Stimulated activated CD4-positive, alpha-beta T cell treated with anti-CD3 and anti-CD28 coated beads, Interleukin-1b, Interleukin-23, amount 100 ng/mL, for 48 hours (primary cell): ENCODE results near the gene CD58.
"Not testable (repeated sequence)": the region's sequence is repeated elsewhere in the genome, so short reads cannot be mapped to it uniquely, and the experiment has no call there.

ENCODE experiments used
- DNase-seq: peaks from one replicate; pipeline ENCODE4 v3.0.0-alpha.2; 2020

Gene CD58

DNA sequence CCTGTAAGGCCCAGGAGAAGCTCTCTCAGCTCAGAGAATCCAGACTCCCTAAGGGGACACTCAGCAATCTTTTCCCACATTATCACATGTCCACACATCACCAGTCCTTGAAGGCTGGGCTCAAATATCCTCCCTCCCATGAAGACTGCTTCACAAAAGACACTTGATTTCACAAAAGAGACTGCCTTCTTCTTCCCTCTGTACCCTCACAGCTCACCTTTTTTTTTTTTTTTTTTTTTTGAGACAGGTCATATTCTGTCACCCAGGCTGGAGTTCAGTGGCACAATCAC, 1.5 kb downstream of the CD58 start:
- DNase-seq, result no peak

DNA sequence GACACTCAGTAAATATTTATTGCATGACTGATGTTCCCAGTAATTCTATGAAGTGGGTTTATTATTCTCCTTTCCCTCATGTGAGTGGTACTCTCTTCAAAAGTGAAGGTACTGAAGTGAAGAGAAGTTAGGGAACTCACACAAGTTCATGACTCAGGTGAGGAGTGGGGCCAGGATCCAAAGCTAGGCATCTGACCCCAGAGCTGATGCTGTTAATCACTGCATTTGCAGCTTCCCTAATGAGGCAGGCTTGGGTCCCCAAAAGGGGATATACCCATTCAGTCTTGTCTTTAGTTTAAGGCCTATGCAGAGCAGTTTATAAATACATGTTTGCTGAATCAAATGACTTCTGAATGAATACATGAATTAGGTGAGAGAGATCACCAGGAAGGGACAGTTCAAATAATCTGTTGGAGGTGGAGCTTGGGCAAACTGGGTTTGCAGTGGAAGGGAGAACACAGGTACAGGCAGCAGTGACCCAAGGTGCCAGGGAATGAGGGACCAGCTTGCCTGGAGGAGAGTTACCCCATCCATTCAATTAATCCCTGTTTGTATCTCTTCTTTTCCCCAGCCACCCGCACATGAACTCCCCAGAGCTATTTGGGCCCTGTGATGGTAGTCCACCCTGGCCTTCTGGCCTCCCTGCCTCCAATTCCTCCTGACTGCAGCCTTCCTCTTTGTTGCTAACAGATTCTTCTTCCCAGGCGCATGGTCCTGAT, 2.0 kb downstream of the CD58 start:
- DNase-seq, result no peak

DNA sequence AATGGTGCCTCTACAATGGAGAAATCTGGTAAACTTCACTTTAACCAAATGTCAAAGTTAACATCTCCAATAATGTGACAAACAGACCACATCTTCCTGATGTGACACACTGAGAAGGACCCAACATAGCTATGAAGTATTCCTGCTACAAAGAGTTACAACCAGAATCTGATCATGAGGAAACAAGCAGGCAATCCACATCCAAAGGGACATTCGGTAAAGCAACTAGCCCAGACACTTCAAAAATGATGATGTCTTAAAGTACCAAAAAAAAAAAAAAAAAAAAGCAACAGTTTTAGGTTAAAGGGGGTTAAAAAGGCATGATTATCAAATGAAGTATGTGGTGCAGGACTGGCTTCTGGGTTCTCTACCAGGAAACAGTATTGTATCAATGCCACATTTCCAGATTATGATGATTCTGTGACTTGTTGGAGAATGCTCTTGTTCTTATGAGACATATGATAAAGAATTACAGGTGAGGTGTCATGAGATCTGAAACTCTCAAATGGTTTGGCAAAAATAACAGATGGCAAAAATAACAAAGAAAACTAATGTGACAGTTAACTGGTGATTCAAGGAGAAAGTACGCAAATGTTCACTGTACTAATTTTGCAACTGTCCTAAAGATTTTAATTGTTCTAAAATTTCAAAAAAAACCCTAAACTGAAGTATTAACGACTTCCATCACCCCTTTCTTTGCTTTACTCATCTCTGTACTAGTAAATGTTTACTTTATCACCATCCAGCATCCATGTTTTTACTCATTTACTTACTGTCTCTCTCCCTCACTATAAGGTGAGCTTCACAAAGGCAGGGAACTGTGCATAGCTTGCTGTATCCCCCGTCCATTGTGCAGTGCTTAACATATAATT, 2.8 kb downstream of the CD58 start:
- DNase-seq, result no peak

DNA sequence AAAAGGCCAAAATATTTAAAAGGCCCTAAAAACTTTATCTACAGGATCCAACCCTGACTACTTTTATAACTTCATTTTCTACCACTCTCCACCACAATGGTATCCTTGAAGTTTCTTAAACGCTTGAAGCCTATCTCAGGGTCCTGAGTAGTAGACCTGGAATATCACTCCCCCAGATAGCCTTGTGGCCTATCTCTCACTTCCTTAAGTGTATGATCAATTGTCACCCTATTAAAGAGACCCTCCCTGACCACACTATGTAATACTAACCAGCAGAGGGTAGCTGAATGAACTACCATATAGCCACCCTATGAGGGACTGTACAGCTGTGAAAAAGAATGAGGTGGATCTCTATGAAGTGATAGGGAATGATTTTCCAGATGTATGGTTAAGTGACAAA, 5.6 kb downstream of the CD58 start:
- no peak for DNase-seq

DNA sequence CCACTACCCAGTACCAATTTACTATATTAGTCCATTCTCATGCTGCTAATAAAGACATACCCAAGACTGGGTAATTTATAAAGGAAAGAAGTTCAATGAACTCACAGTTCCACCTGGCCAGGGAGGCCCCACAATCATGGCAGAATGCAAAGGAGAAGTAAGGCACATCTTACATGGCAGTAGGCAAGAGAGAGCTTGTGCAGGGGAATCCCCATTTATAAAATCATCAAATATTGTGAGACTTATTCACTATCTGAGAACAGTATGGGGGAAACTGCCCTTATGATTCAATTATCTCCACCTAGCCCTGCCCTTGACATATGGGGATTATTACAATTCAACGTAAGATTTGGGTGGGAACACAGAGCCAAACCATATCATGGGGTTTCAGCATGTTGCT, 6.4 kb downstream of the CD58 start:
- DNase-seq, result no peak

DNA sequence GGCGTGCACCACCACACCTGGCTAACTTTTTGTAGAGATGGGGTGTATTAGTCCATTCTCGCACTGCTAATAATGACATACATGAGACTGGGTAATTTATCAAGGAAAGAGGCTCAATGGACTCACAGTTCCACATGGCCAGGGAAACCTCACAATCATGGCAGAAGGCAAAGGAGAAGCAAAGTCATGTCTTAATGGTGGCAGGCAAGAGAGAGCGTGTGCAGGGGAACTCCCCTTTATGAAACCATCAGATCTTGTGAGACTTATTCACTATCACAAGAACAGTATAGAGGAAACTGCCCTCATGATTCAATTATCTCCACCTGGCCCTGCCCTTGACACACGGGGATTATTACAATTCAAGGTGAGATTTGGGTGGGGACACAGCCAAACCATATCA, 8.4 kb downstream of the CD58 start:
- DNase-seq, result not testable (repeated sequence)

DNA sequence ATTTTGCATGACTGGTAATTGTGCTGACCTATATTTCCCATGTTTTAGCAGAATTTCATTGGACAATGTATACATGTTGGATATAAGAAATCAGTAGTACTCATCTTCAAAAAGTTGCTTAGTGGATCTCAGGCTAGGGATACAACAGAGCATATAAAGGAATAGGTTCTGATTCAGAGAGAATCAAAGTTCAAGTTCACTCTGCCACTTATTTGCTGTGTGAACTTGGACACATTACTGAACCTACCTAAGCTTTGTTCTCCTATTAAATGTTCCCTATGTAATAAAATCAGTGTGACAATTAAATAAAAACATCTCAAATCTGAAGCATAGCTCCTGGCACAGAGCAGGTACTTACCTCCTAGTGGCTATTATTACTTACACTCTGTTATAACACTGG, 9.3 kb downstream of the CD58 start:
- no peak for DNase-seq

DNA sequence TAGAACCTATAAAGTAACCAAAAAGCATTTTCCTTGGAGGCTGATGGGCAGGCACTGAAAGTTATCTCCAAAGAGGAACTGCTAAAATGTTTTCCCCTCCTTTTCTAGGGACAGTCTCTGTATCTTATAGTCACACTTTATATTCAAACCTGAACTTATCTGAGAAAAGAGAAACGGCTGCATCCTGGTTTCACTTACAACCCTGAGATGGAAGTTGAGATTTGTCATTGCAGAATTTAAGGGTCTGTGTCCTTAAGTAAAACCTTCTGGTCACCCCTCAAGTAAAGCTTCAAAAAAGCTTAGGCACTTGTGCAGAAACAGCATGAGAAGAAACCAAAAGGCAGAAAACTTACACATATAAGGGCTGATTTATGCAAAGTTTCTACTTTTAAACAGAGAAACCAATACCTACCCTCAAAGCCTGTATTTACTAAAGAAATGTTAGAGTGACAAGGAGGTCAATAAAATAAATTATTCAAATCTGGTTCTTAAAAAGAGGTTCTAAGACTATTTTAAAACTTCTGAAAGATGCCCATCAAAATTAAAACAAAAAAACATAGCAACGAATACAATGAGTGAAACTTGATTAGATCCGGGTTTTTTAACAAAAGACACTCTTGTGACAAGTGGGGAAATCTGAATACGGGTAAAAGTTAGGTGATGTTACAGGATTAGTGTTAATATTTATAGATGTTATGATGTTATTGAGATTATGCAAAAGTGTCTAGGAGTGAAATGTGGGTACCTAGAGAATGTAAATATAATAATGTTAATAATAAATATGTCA, 9.9 kb downstream of the CD58 start:
- no peak for DNase-seq

DNA sequence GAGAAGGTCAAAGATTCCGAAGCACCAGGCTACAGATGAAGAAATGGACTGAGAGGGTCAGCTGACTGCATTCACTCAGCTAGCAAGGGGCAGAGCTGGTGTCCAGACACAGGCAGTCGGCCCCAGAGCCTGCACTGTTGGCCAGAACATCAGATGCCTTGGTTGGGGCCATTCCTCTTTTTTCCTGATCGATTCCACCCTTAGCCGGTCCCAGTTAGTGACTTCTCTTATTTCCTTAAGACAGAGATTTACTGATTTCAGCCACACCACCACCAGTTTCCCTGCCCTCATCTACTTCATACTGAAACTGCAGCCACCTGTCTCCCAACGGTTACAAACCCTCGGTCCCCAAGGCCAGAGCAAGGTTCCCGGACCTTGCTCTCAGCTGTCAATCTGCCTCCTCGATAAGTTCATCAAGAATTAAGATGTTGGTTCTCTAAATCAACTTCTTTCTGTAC, 11.5 kb downstream of the CD58 start:
- DNase-seq, result no peak

DNA sequence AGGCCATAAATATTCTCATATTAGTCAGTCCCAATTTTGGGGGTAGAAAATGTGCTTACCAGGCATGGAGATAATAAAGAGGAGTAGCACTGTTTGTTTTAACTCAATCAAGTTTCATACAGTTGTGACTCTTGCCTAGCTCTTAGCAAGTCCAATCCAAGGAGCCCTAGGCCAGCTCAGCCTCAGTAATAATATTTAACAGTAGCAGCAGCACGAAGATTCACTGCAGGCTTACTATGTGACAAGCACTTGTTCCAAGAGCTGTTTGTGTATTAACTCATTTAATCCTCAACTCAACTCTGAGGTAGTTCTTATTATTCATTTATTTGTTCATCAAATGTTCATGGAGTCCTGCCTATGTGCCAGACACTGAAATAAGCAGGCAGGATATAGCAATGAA, 12.3 kb downstream of the CD58 start:
- no peak for DNase-seq

DNA sequence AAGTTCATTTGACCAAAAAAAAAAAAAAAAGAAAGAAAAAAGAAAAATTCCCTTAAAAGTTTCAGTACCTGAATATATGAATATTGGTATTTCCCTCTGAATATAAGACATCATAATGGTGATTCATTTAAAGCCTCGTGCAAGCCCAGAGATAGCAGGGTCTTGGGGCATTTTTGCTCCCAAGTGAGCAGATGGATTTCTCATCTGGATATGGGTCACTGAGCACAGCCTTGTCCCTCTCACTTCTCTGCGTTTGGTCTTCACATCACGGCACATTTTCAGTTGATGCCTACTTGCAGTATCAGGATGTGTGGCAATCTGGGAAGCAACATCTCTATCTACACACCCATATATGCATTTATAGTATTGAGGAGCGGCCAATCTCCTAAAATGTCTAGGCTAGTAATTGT, 12.7 kb downstream of the CD58 start:
- no peak for DNase-seq

DNA sequence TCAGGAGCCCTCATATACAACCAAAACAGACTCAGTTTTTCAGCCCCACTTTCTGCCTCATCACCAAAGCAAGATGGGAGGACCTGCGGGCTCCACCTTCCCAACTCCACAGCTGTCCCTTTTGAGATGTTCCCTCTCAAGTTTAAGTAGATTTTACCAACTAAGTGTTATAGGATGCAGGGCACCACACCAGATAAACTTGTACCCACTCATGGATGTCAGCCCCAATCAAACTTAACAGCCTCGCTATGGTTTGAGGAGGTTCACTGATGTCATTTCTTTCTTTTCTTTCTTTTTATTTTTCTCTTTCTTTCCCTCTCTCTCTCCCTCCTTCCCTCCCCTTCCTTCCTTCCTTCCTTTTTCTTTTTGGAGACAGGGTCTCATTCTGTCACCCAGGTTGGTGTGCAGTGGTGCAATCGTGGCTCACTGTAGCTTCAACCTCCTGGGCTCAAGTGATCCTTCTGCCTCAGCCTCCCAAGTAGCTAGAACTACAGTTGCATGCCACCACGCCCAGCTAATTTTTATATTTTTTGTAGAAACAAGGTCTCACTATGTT, 13.4 kb downstream of the CD58 start:
- DNase-seq, result no peak

DNA sequence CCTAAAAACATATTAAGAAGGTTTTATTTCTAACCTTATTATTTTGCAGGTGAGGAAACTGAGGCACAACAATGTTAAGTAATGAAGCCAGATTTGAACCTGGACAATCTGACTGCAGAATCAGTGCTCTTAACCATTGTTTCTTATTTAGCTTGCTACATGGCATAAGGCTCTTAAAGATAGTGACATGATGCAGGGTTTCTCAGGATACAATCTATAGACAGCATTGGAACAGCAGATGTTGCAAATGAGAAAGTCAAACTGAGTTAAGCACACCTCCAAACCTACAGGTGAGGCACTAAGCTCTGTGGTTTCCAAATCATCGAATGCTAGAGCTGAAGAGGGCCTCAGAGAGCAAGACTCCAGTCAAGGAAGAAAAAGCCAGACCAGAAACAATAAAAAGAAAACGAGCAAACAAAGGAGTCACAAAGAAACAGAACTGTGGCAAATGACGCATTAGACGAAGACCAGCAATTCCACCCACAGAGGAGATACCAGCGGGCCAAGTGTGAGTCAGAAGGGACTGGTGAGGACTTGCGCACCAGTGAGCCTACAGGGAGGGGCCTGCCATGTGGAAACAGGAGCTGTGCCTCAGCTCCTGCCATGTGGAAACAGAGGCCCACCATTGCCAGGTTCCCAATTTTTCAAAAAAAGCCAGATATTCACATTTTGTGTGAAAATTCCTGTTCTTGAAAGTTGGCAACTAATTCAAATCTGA, 14.4 kb downstream of the CD58 start:
- peak; percentile 88 for DNase-seq

DNA sequence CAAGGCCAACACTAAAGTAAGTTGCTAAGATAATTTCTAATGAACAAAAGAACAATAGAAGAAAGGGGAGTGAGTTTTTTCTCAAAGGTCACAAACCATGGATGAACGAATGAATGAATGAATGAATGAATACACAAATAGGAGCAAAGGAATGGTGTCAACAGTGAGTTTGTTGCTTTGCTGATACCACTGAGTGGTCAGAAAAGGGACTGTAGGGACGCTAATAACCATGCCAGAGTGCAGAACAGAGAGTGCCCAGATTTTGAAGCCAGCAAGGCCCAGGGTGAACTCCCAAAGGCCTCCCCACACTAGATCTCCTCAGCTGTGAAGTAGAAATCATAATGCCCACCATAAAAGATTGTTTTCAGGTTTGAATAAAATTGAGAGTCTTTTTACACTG, 15.9 kb downstream of the CD58 start:
- DNase-seq, result no peak

DNA sequence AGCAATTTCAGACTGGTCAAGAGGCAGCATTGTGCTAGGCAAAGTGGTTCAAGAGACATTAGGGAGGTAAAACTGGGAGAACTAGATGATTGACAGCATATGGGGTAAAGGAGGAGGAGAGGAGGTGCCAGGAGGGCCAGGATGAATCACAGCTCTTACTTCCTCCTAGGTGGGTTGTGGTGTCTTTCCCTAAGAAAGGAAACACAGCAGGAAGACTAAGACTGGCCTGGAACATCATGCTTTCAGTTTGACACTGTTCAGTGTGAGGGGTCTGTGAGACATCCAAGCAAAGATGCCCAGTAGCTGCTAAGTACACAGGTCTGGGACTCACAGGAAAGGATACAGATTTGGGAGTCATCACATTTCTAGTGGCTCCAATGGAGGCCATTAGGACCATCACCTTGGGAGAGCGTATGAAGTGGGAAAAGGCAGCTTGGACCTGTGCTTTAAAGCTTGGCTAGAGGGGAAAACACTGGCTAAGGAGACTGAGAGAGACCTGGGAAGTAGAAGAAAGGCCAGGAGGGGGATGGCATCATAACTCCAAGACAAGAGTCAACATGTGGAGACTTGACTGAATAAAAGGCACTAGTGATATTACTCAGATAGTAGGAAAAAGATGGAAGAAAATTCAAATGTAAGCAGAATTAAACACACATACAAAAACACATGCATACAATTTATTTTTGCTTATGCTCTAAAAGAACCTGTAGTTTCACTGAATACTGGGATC, 17.3 kb downstream of the CD58 start:
- no peak for DNase-seq

DNA sequence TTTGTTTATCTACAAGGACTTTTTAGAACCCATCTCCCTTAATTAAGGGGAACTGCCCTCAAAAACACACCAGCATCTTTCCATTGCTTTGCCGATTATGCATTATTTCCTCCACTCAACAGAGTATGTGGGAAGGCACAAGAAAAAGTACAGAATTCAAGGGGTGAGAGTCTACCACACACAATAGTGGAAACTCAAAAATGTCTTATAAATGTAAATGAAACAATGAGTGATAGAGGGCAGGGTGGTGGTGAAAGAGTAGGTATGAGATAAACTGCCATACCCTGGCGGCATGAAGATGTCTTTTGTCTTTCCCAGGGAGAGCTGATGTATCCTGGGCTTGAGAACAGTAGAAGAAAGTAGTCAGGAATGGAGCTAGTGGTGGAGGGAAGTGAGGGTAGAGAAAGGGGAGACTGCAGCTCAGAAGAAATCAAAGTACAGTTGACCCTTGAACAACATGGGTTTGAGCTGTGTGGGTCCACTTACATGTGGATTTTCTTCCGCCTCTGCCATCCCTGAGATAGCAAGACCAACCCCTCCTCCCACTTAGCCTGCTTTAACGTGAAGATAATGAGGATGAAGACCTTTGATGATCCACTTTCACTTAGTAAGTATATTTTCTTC, 24.4 kb downstream of the CD58 start:
- no peak for DNase-seq

DNA sequence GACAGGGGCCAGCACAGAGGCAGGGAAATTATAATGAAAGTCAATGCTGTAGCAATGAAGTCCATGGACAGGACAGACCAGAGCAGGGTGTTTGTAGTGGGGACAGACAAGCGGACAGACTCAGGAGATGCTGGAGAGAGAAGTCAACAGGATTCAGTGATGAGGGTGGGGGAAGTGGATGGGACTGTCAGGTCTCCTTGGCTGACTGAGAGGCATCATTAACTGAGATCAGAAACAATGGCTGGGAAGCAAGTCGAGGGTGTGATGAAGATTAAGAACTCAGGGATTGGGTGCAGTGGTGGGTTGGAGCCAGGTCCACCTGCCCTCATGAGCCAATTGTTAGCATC, 25.5 kb downstream of the CD58 start:
- DNase-seq, result no peak

DNA sequence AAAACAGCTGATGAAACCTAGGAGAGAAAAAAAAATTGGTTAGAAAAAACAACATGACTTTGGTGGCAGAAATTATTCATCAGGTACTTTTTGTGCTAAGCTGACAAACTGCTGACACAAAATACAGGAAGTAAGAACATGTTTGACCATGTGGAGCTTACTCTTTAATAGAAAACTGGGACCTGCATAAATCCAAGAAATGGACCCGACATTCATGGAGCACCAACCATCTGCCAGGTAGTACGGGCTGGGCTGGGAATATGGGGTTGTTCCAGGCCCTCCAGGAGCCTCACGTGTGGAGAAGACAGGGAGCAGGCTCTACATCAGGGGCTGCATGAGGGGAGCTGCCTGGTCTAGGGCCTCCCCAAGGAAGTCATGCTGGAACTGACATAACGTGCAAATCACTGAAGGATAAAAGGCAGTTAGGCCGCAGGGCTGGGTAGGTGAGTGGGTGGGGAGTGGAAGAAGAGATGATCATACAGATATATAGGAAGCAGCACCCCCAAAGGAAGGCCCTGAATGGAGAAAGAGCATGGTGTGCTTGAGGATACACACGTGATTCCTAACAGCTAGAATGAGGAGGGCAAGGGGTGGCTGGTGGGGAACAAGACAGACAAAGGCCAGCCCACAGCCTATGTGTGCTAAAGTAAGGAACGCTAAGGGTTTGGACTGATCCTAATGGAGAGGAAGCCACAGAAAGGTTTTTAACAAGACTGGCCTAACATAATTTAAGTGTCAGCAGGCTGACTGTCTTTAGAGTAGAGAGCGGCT, 26.1 kb downstream of the CD58 start:
- peak; percentile 35 for DNase-seq

DNA sequence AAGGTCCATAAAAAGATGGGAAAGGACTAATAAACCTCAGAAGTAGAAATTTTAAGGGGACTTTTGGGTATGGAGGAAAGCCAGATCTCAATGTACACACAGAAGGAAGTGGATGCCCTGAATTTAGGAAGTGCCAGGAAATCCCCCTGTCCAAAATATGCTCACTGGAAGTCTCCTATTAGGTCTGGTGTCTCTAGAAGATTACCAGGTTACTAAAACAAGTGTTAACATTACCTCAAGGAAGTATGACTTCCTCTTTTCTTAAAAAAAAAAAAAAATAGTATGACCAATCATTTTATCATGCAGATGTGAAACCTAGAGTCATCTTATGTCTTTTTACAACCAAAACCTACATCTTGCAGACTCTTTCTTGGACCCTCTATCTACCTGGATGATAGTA, 30.7 kb downstream of the CD58 start:
- no peak for DNase-seq

DNA sequence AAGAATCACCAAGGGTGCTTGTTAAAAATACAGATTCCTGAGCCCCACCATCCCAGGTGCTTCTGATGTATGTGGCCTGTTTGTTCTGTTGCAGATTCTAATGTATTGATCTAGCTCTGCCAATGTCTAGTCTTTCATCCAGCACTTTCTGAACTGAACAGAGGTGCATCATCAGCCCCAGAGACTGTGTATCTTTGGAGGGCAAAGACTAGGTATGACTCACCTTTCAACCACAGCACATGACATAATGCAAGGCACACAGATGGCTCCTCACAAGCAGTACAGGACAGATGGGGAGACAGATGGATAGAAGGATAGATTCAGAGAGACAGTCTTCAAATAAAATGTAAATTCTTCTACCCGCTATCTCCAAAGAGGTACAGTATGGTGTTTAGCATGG, 32.3 kb downstream of the CD58 start:
- peak; percentile 57 for DNase-seq

DNA sequence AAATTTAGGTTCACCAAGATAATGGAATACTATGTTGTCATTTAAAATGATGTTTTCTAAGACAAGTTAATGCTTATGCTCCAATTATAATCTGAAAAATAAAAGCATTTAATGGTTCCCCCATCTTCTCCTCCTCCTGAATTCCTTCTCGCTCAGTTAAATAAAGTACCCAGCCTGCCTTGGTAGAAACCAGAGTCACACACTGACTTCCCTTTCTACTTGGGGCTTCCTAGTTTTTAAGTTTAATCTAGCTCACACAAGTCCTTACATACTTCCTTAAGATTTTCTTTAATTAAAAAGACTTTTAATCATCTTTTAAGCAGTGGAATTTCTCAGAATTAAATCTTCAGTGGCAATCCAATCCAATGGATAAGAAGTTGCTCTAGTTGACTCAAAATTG, 32.9 kb downstream of the CD58 start:
- no peak for DNase-seq
